Stimulated activated CD4-positive, alpha-beta T cell treated with anti-CD3 and anti-CD28 coated beads, Interleukin-1b, Interleukin-23, amount 100 ng/mL, for 48 hours (primary cell): ENCODE measurements around the gene SLC12A6.

Experiments used
- DNase-seq: peaks from one replicate; pipeline ENCODE4 v3.0.0-alpha.2; 2020

The SLC12A6 gene

DNA sequence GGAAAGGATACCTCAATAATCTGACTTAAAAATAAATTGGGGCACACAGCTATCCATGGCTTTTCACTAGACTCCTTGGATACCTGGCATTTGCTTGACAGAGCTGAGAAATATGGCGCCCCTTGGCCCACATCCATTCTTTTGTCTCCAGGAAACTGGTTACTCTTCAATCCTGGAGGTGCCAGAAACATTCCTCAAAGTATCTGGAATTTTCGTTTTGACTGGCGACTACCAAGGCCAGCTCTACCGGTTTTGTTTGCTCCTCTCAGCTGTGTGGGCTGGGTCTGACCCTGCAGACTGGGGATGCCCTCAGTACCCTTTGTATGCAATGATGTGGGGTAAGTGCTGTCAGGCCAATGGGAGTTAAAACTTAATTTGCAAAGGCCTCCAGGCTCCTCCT lies 154.6 kb downstream of the SLC12A6 start:
- no peak for DNase-seq
